Measurements from ENCODE around the gene UBA6. TPM values are rescaled to one million over a fixed set of nuclear protein-coding genes. Genes with fewer than 3 reads are reported as not detected.

The UBA6 gene
- total and polyA plus RNA-seq, 2 of the 4 experiments (the other 2 are of a cell fraction): 29.2 to 268 TPM

GRCh38 chr4:67638136-67638535 is 62.8 kb downstream of the UBA6 start:
- ChIA-PET CTCF (no interaction called here), POLR2A (ENCODE audit: unreplicated experiment) (no interaction called here)
- H4K8ac ChIP-seq (ENCODE audit: low read depth in 2 of 2, low read length in 2 of 2): no peak overlapping the region
- H3K56ac ChIP-seq (ENCODE audit: extremely low read depth, insufficient read depth, low read length): no peak overlapping the region
- in situ Hi-C loops (cut with MboI; ENCODE audit: low sequenced_read_pairs): no loop called here
- no peak overlapping the region for H3K14ac ChIP-seq (replicated peaks; ENCODE audit: low read depth, low read length)
- H3K79me1 ChIP-seq (ENCODE audit: low read depth in 1 of 2, low read length in 2 of 2): no peaks in the 10 kb centered on the region
- H2BK120ac ChIP-seq (ENCODE audit: low read depth, low read length): no peak overlapping the region
- no TSS peak for BruUV-seq (replicated peaks)
- no peaks in the 10 kb centered on the region for H3K9me3 ChIP-seq (ENCODE audit: control insufficient read depth, insufficient read depth, low read length)
- peaks cover 7% of the 10 kb centered on the region for H3K36me3 ChIP-seq (ENCODE audit: control insufficient read depth, insufficient read depth, low read length)
- no peak for TF ChIP-seq NFE2L2 (IDR thresholded peaks at IDR 0.05; ENCODE audit: low read depth, low read length)
- TF ChIP-seq RAD21 (IDR thresholded peaks at IDR 0.05; ENCODE audit: low read length): no peak
- no peak for TF ChIP-seq CEBPB (IDR thresholded peaks at IDR 0.05; ENCODE audit: low read depth, low read length)
- no peak for TF ChIP-seq MXI1 (IDR thresholded peaks at IDR 0.05; ENCODE audit: borderline replicate concordance, low read depth, low read length)
- no peak for TF ChIP-seq CHD1 (IDR thresholded peaks at IDR 0.05; ENCODE audit: low read depth, low read length)
- TF ChIP-seq USF2 (IDR thresholded peaks at IDR 0.05; ENCODE audit: low read depth, low read length): no peak
- no peak for TF ChIP-seq ELK1 (IDR thresholded peaks at IDR 0.05; ENCODE audit: borderline replicate concordance, low read depth, low read length)
- no peak for TF ChIP-seq RFX5 (IDR thresholded peaks at IDR 0.05; ENCODE audit: low read depth, low read length)
- TF ChIP-seq MAFK (IDR thresholded peaks at IDR 0.05; ENCODE audit: low read depth, low read length): no peak
- no peak for TF ChIP-seq POLR2A (IDR thresholded peaks at IDR 0.05; ENCODE audit: low read depth, low read length)
- TF ChIP-seq BHLHE40 (IDR thresholded peaks at IDR 0.05; ENCODE audit: low read depth, low read length): no peak
- TF ChIP-seq SMC3 (IDR thresholded peaks at IDR 0.05; ENCODE audit: low read depth, low read length): no peak
- TF ChIP-seq MAZ (IDR thresholded peaks at IDR 0.05; ENCODE audit: borderline replicate concordance, low read depth, low read length): no peak
- no peak for TF ChIP-seq FOS (IDR thresholded peaks at IDR 0.05; ENCODE audit: low read depth, low read length)
- TF ChIP-seq RCOR1 (IDR thresholded peaks at IDR 0.05; ENCODE audit: insufficient replicate concordance, low read length): no peak
- no peak for TF ChIP-seq CTCF (conservative IDR thresholded peaks at IDR 0.05; ENCODE audit: low read depth, low read length)
- H3K4me2 ChIP-seq (ENCODE audit: low read depth, low read length): no peak overlapping the region
- H2BK5ac ChIP-seq (ENCODE audit: low read depth, low read length, poor library complexity, severe bottlenecking): no peak overlapping the region
- no peak overlapping the region for H2AK9ac ChIP-seq (replicated peaks; ENCODE audit: low read depth, low read length, poor library complexity)
- dilution Hi-C loops (cut with HindIII; ENCODE audit: low sequenced_read_pairs, unreplicated experiment): no loop called here
- H4K5ac ChIP-seq (ENCODE audit: low read depth, low read length): no peak overlapping the region
- H4K20me1 ChIP-seq (ENCODE audit: insufficient read depth, low read length): no peaks in the 10 kb centered on the region
- no peak for ATAC-seq (ENCODE audit: low read depth)
- H3K4ac ChIP-seq (ENCODE audit: low read depth, low read length): no peak overlapping the region
- no peak overlapping the region for H3K18ac ChIP-seq (ENCODE audit: low read depth, low read length)
- H2AK5ac ChIP-seq (ENCODE audit: low read depth, low read length): no peak overlapping the region
- H3K4me1 ChIP-seq (ENCODE audit: control insufficient read depth, insufficient read depth, low read length): no peaks in the 10 kb centered on the region
- no peak for DNase-seq
- H3K27ac ChIP-seq (ENCODE audit: insufficient read depth, low read length): no peak overlapping the region
- H3K23ac ChIP-seq (ENCODE audit: low read depth, low read length): no peak overlapping the region
- intact Hi-C loops (cut with micrococcal nuclease): no loop called here
- 100% methylated on average over 2 of the region's 5 CpGs; no CpG with 5 or more reads in 1 of the 2 experiments for WGBS, 2 experiments (ENCODE audit: extremely low coverage in 2 of 2, insufficient read length in 1 of 2)
- no peak overlapping the region for H2AFZ ChIP-seq (replicated peaks; ENCODE audit: low read length, poor library complexity)
- no peak overlapping the region for H3K9ac ChIP-seq (ENCODE audit: low read depth, low read length)
- no peak overlapping the region for H2BK15ac ChIP-seq (ENCODE audit: low read depth, low read length)
- H3K4me3 ChIP-seq (ENCODE audit: insufficient read depth, low read depth, low read length): no peak overlapping the region
- no peaks in the 10 kb centered on the region for H3K9me1 ChIP-seq (ENCODE audit: insufficient read depth, low read length)
- H4K91ac ChIP-seq (ENCODE audit: insufficient read depth, low read depth, low read length): no peak overlapping the region
- H3K27me3 ChIP-seq (ENCODE audit: control insufficient read depth, insufficient read depth, low read length): no peaks in the 10 kb centered on the region
- no peak overlapping the region for H2BK20ac ChIP-seq (ENCODE audit: low read depth, low read length)
